GM12801 (cell line): ENCODE measurements around the gene KLHDC3.

Source experiments
- CTCF ChIP-seq: IDR thresholded peaks from one replicate; pipeline ENCODE4 v1.5.1; 2011; ENCODE audit warnings: control low read depth; ENCODE audit not compliant: insufficient read length; ENCODE audit errors: extremely low read depth

Gene KLHDC3

GRCh38 chr6:42970871-42971612 is 43.0 kb upstream of the KLHDC3 start:
- no peak for TF ChIP-seq CTCF

- no peak for TF ChIP-seq CTCF
These were observed 42.2 kb upstream of the KLHDC3 start for GRCh38 chr6:42971746-42972327.

- no peak for TF ChIP-seq CTCF
These were observed 40.1 kb upstream of the KLHDC3 start for GRCh38 chr6:42973926-42974325.

- no peak for TF ChIP-seq CTCF
These were observed 39.0 kb upstream of the KLHDC3 start for GRCh38 chr6:42974919-42975505.

- TF ChIP-seq CTCF, result no peak
These were observed 35.6 kb upstream of the KLHDC3 start for GRCh38 chr6:42978487-42978838.

GRCh38 chr6:42978839-42979522 is 35.1 kb upstream of the KLHDC3 start, which contains the start of gene PEX6:
Gene PEX6 (minus strand): TSS chr6:42979181. CDS start chr6:42979150, 31 bp downstream.
- no peak for TF ChIP-seq CTCF

GRCh38 chr6:42979523-42980177 is 34.4 kb upstream of the KLHDC3 start:
- no peak for TF ChIP-seq CTCF
